ENCODE measurements around the gene C1QTNF12. TPM values are rescaled to one million over a fixed set of nuclear protein-coding genes. Genes with fewer than 3 reads are reported as not detected.

The C1QTNF12 gene
- total and polyA plus RNA-seq, 2 of the 8 experiments (the other 6 are each of a cell fraction or from before 2014, with no cell fraction given) = 2.1 to 3.7 TPM

DNA sequence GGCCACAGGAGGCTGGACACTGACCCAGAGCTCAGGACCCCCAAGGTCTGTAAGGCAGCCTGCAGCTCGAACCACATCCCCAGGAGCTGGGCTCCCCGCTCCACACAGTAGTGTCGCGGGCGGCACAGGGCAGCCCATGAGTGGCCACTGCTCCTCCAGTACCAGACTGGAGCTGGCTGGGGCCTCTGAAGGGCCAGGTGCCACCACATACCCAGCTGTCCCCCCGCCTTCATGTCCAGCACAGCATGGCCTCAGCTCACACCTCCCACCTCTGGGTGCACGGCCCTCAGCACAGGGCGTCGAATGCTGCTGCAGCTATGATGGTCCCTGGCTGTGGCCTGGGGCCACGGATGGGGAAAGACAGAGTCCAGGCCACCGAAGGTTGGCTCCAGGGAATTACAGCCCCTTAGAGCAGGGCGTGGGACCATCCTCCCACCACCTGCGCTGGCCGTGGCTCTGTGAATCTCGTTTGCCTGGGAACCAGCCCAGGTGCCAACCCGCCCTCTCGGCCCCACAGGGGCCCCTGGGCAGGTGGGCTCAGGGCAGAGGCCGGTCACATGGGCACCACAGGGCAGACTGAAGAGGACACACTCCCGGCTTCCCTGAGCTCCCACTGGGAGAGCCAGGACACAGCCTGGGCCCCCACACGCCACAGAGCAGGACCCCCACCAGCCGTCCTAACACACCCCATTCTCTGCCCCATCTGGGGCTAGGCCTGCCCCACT, 30.5 kb downstream of the C1QTNF12 start:
- H3K4me3 ChIP-seq (ENCODE audit: extremely low read depth in 1 of 4, insufficient read depth in 2 of 4, low read depth in 3 of 4, low read length in 4 of 4) = no peak overlapping the region
- no peak overlapping the region for H2BK15ac ChIP-seq (ENCODE audit: low read length)
- H4K20me1 ChIP-seq (replicated peaks in 1 of 2; ENCODE audit: control insufficient read depth in 1 of 2, insufficient read depth in 2 of 2, low read length in 2 of 2) = peaks cover 3 to 10% of the 10 kb centered on the region in 2 experiments
- peaks cover 2% of the 10 kb centered on the region; the same call in 1 of the 2 replicates for H3K79me1 ChIP-seq (ENCODE audit: low read depth, low read length)
- peaks cover 0 to 18% (median 5%) of the 10 kb centered on the region in 4 experiments; a peak in 5 of 8 replicates for H3K36me3 ChIP-seq (ENCODE audit: control insufficient read depth in 2 of 4, insufficient read depth in 4 of 4, low read length in 3 of 4)
- H3K23ac ChIP-seq (ENCODE audit: insufficient read length) = no peak overlapping the region
- H2AK5ac ChIP-seq (ENCODE audit: low read depth, low read length) = no peak overlapping the region
- no peak overlapping the region for H4K91ac ChIP-seq (replicated peaks; ENCODE audit: insufficient read length, low read length)
- no peak overlapping the region for H3K56ac ChIP-seq (replicated peaks; ENCODE audit: insufficient read length, low read depth, low read length)
- H2AFZ ChIP-seq (ENCODE audit: low read length) = no peak overlapping the region
- H3K9ac ChIP-seq (replicated peaks in 1 of 4; ENCODE audit: extremely low read depth in 1 of 4, low read depth in 3 of 4, low read length in 3 of 4) = no peak overlapping the region
- no peak overlapping the region; the same call in 1 of the 2 replicates for H2BK12ac ChIP-seq (ENCODE audit: low read depth, low read length)
- H3K18ac ChIP-seq (ENCODE audit: extremely low read depth, low read length) = no peak overlapping the region
- H3K14ac ChIP-seq (ENCODE audit: insufficient read length) = no peak overlapping the region
- no peak overlapping the region; the same call in 1 of the 2 replicates for H4K8ac ChIP-seq (ENCODE audit: extremely low read depth, insufficient read depth, low read length)
- H3K27ac ChIP-seq (ENCODE audit: low read depth, low read length) = no peak overlapping the region
- FAIRE-seq (no peak), DNase-seq (ENCODE audit: low read depth in 1 of 2, low spot score in 2 of 2) (no peak)
- H3K27me3 ChIP-seq (replicated peaks in 1 of 4; ENCODE audit: control insufficient read depth in 3 of 4, extremely low read depth in 1 of 4, insufficient read depth in 3 of 4, low read length in 3 of 4) = no peaks in the 10 kb centered on the region
- no peaks in the 10 kb centered on the region; a peak in 1 of 7 replicates for H3K4me1 ChIP-seq (replicated peaks in 1 of 4; ENCODE audit: control insufficient read depth in 3 of 4, insufficient read depth in 4 of 4, low read length in 3 of 4)
- WGBS, 2 experiments (ENCODE audit: extremely low coverage in 1 of 2, insufficient coverage in 1 of 2, insufficient read length in 1 of 2, insufficient replicate concordance in 2 of 2, low coverage in 1 of 2, low lambda C conversion rate in 2 of 2, missing lambda C conversion rate in 1 of 2) = 91% methylated on average over 20 of the region's 21 CpGs; no CpG with 5 or more reads in 1 of the 2 experiments
- H3K23me2 ChIP-seq (ENCODE audit: low read depth, low read length) = no peaks in the 10 kb centered on the region
- ChIA-PET POLR2A (ENCODE audit: partially characterized antibody) (interaction anchor here (0.6 to 4.3 kb wide), 6 partner anchors 11 to 815 kb away, joined by 3 to 15 read pairs (median 4); partner anchors contain the start of gene B3GALT6), CTCF (ENCODE audit: partially characterized antibody) (interaction anchor here (0.7 to 1.9 kb wide), 9 partner anchors 9 to 232 kb away, joined by 3 to 12 read pairs (median 3); no protein-coding TSS in a partner anchor)
- no peak overlapping the region for H2BK120ac ChIP-seq (replicated peaks; ENCODE audit: low read depth, low read length)
- H3K4ac ChIP-seq (replicated peaks; ENCODE audit: insufficient read length, low read depth, low read length) = no peak overlapping the region
- no peaks in the 10 kb centered on the region for H3K79me2 ChIP-seq (ENCODE audit: control insufficient read depth in 1 of 2, insufficient read depth in 2 of 2, low read length in 2 of 2)
- no peak overlapping the region for H2BK20ac ChIP-seq (ENCODE audit: low read length)
- H3K9me3 ChIP-seq (ENCODE audit: insufficient read depth in 2 of 2, low read depth in 1 of 2, low read length in 1 of 2) = no peaks in the 10 kb centered on the region
- no peak overlapping the region for H4K5ac ChIP-seq (ENCODE audit: insufficient read length, low read depth, low read length)
- no peak overlapping the region for H3K4me2 ChIP-seq (ENCODE audit: insufficient read depth in 1 of 2, low read depth in 2 of 2, low read length in 2 of 2)
- no peak overlapping the region for H2BK5ac ChIP-seq (ENCODE audit: low read depth, low read length)
- TF ChIP-seq EZH2 (IDR thresholded peaks at IDR 0.05; ENCODE audit: low read depth, low read length, severe bottlenecking) = no peak
- TF ChIP-seq RAD21 (IDR thresholded peaks at IDR 0.05 in 1 of 2, conservative IDR thresholded peaks at IDR 0.05 in 1 of 2; ENCODE audit: low read depth in 2 of 2, low read length in 2 of 2) = no peak
- TF ChIP-seq KDM4A (IDR thresholded peaks at IDR 0.05; ENCODE audit: low read depth, low read length, severe bottlenecking) = no peak
- TF ChIP-seq CBX8 (IDR thresholded peaks at IDR 0.05; ENCODE audit: borderline replicate concordance, low read depth, low read length) = no peak
- TF ChIP-seq FOSL1 (IDR thresholded peaks at IDR 0.05; ENCODE audit: insufficient read depth, low read depth, low read length) = no peak
- TF ChIP-seq HDAC6 (IDR thresholded peaks at IDR 0.05; ENCODE audit: low read depth, low read length) = no peak
- TF ChIP-seq KDM1A (IDR thresholded peaks at IDR 0.05; ENCODE audit: borderline replicate concordance, low read length) = no peak
- no peak for TF ChIP-seq EP300 (IDR thresholded peaks at IDR 0.05; ENCODE audit: borderline replicate concordance in 1 of 2, low read depth in 2 of 2, low read length in 2 of 2)
- TF ChIP-seq, protein P1, sequence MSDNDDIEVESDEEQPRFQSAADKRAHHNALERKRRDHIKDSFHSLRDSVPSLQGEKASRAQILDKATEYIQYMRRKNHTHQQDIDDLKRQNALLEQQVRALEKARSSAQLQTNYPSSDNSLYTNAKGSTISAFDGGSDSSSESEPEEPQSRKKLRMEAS (IDR thresholded peaks at IDR 0.05) = no peak
- TF ChIP-seq ASH2L (IDR thresholded peaks at IDR 0.05; ENCODE audit: low read length) = no peak
- no peak for TF ChIP-seq POU5F1 (IDR thresholded peaks at IDR 0.05; ENCODE audit: low read depth, low read length)
